ENCODE data around the gene CFAP161. TPM values are rescaled to one million over a fixed set of nuclear protein-coding genes. Genes with fewer than 3 reads are reported as not detected.

CFAP161 gene, protein sequence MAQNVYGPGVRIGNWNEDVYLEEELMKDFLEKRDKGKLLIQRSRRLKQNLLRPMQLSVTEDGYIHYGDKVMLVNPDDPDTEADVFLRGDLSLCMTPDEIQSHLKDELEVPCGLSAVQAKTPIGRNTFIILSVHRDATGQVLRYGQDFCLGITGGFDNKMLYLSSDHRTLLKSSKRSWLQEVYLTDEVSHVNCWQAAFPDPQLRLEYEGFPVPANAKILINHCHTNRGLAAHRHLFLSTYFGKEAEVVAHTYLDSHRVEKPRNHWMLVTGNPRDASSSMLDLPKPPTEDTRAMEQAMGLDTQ
- 0.36 and 0.59 TPM in 2 replicates for total RNA-seq (2014; rRNA removed; shearing (Covaris generic))

DNA sequence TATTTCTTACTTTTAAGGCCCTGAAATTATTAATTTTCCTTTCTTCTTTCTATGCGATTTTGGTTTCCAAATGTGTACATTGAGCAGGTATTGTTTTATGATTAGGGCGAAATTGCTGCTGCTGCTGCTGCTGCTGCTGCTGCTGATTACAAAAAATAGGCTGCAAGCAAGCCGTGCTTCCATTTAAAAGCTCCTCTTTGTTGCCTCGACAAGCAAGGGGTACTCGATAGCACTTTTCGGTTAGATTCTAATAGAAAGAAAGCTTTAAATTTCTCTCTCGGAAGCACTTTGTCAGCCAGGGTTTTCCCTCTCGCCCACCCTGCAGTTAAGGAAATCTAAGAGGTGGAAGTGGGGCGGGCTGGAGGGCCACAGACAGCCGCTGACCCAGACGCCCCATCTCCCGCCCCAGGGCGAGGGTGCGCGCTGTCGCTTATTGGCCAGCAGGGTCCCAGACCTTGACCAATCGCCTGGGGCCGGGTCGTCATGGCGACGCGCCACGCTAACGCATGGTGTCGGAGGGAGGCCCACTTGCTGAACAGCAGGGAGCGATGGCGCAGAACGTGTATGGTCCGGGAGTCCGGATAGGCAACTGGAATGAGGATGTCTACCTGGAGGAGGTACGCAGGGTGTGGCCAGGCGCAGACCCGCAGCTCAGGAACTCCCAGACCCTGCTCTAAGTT lies at the start of gene CFAP161:
CFAP161 (plus strand) TSS at position 489 of the 680 bp plus-strand sequence; CDS start at position 549, 60 bp downstream.
- peak; percentile 86 for DNase-seq (ENCODE audit: low read depth)

DNA sequence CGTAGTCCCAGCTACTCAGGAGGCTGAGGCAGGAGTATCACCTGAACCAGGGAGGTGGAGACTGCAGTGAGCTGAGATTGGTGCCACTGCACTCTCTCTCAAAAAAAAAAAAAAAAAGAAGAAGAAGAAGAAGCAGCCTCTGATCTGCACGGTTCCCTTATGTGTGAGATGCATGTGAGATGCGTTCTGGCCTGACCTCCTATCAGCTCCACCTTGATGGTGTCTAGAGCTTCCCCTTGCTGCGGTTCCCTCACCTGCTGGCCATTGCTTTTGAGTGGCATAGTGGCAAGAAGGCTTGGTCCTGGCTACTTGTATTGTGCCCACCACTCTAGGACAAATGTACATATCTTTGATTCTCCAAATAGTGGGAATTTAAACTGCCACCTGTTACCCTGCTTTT lies 49.4 kb upstream of the CFAP161 start:
- no peak for DNase-seq (ENCODE audit: low read depth)

DNA sequence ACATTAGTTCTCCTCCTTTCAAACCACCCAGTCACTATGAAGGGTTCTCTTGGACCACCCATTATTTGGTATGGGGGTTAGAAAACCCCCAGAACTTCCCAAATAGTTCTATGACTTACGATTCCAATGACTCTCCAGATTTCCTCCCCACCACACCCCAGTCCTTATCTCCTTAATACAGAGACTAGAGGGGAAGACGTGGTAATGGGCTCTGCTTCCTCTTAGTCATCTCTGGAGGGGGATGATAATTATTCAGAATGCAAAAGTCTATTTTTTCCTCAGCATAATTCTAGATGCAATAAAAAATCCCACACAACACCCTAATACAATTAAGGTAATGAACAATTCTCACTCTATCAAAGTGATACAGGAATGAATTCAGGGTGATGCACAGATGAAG lies 48.9 kb upstream of the CFAP161 start:
- DNase-seq (ENCODE audit: low read depth), result no peak

DNA sequence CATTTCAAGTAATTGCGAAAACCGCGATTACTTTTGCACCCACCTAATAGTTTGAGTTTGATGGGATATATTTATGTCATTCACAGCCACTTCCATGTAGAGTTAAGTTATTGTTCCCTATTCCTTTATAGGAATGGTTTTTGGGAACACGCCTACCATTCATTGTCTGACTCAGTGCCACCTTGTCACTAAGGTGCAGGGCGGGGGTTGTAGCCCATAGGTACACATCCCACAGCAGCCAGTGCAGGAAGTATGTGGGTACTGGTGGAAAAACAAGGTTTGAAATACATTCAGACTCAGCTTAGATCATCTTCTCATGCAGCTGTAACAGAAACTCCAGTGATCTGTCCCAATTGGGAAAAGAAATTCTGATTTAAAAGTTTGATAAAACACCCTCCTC lies 48.2 kb upstream of the CFAP161 start:
- DNase-seq (ENCODE audit: low read depth), result no peak

DNA sequence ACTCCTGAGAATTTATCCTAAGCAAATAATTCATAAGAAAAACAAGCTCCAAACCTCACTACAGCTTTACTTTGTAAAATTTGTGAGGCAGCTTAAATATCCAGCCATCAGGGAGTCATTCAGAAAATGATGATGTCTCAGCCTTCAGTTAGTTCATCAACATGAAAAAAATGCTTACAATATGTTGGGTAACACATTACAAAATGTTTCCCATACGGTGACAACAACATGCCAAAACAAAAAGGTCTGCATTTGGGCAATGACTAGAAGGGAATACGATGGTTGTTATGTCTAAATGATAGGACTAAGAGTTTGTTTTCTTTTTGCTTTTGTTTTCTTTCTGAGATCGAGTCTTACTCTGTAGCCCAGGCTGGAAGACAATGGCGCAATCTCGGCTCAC lies 47.0 kb upstream of the CFAP161 start:
- DNase-seq (ENCODE audit: low read depth), result no peak

DNA sequence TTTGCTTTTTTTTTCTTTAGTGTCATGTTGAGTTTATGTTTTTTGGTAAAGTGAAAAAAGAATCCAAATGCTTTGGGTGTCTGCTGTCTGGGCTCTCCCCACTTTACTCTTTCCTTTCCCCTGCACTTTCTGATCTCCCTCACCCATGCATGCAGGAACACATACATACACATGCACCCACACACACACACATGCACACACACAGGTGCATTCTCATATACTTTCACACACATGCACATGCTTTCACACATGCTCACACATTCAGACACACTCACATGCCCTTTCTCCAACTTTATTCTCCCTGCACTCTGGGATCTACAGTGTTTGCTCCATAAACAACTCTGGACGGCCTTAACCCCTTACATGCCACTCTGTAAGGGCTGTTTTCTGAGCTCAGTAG lies 46.4 kb upstream of the CFAP161 start:
- DNase-seq (ENCODE audit: low read depth), result no peak

DNA sequence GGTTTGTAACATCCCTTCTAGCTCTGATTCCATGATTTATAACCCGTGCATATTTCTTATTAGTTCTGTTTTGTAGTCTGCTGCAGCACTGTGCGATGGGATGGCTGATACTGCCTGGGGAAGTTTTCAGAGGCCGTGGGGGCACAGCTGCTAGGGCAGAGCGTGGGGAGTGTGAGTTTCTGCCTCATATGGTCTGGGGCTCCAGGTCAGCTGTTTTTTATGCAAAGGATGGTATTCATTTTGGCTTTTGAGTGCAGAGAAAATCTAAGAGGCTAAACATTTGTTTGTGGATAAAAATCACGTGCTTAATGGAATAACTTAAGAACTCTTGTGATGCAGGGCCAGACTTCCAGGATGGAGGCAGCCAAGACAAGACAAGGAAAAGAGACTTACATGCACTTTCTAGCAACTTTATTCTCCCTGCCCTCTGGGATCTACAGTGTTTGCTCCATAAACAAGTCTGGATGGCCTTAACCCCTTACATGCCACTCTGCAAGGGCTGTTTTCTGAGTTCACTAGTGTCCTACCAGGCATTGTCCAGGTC lies 45.5 kb upstream of the CFAP161 start:
- DNase-seq (ENCODE audit: low read depth), result no peak

DNA sequence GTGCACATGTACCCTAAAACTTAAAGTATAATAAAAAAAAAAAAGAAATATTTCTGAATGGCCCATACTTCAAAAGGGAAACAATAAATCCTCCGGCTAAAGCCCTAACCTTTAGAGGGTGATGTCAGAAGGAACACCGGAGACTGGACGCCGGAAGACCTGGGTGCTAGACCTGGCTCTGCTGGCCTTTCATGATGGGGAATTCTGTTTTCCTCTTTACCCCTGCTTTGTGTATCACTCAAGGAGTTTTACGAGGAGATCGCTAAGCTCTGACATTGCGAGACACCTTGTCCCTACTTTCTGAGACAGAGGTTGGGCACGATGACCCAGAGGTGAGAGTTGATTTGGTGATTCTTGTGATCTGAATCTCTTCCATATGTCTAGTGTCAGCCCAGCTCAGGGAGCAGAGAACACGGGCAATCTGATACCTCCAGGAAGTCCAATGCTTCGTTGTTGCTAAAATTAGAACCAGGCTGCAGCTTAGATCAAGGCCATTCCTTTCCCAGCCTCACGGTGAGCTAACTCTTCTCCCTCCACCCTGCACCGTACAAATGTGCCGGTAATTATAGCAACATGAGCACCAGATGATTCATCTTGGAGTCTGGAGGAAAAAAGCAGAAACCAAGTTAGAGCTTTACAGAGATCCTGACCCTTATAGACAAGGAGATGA lies 42.0 kb upstream of the CFAP161 start:
- peak; percentile 98 for DNase-seq (ENCODE audit: low read depth)

DNA sequence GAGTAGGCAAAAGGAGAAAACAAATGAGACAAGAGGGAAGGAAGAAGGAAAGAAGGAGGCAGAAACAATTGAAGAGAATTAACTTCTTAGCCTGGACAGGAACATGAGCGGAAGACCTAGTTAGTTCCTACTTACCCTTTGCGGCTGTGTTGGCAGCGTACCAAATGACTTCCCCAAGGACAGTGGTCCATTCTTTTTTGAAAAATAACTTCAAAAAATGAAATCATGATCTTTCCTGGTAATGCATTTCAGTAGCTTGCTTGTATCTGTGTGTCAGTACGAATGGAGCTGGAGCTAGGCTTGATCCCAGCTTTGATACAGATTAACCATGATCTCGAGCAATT lies 41.5 kb upstream of the CFAP161 start:
- no peak for DNase-seq (ENCODE audit: low read depth)

DNA sequence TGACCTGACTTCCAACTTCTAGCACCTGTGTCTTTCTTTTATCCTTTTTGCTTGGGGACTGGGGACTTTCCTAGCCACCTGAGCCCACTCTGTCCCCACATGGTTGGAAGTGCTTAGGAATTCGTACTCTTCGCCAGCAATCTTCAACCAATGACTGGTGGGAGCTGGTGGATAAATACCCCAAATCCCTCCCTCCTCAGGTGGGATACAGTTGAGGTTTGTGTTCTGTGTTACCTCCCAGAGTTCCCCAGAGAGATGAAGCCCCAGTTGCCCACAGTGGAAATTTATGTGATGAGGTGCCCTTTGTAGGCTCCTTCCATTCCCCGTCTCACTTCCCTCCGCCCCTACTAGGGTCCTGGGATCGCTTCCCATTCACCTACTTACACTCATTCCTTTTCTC lies 40.1 kb upstream of the CFAP161 start:
- DNase-seq (ENCODE audit: low read depth), result no peak

DNA sequence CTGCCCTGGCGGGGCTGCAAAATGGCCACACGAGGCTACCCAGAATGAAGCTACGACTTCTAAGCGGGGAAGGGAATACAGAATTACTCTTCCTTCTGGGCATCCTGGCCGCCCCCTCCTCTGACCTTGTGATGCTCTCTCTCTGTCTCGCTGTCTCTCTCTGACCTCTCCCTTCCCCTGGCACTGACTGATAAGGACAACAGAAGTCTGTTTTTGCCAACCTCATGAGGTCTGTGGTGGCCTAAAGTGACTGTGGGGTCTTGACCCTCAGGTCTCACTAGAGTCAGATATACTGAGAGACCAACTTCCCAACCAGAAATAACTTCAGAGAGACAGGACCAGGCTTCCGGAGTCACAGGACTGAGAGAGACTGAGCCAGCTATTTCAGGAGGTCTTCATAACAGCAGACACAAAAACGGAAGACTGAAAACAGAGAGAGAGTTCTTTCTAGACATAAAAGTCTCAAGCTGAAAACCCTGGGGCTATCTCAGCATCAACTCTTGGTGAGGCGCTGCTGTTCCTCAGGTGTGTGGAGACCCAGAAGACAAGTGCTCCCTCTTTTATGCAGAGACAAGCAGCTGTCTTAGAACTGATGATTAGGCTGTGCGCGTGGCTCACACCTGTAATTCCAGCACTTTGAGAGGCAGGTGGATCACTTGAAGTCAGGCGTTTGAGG lies 38.2 kb upstream of the CFAP161 start:
- no peak for DNase-seq (ENCODE audit: low read depth)

DNA sequence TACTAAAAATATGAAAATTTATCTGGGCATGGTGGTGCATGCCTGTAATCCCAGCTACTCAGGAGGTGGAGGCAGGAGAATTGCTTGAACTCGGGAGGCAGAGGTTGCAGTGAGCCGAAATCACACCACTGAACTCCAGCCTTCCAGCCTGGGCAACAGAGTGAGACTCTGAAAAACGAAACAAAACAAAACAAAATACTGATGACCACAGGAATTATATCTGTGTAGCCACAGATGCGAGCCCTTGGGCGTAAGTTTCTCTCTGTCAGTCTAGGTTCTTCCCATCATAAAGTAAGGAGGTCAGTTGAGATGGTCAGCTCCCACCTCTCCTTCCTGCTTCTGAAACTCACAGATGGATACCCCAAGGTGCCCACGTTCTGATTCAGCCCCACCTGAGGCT lies 37.7 kb upstream of the CFAP161 start:
- no peak for DNase-seq (ENCODE audit: low read depth)

DNA sequence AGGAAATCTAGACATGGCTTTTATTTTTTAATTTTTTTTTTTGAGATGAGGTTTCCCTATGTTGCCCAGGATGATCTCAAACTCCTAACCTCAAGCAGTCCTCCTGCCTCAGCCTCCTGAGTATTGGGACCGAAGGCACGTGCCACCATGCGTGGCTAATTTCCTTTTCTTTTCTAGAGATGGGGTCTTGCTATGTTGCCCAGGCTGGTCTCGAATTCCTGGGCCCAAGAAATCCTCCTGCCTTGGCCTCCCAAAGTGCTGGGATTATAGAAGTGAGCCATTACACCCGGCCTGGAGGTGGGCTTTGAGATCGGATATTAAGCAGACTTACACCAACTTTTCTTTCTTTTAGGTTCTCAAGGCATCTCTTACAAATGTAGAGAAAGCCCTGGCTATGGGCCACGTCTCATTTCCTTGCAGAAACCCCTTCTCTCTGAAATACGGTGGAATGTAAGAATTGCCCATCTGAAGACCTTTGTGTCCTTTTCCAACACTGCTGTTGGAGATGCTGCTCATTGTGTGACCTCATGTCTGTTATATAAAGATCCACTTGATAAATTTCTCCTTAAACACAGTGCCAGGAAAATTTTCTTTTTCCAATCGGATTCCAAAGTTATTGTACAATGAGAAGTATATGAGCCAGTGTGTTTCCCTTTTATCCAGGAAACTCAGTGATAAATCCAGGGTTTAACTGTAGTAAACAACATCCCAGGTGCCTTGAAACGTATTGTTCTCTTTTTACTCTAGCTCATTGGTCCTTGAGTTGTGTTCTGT lies 36.8 kb upstream of the CFAP161 start:
- no peak for DNase-seq (ENCODE audit: low read depth)

DNA sequence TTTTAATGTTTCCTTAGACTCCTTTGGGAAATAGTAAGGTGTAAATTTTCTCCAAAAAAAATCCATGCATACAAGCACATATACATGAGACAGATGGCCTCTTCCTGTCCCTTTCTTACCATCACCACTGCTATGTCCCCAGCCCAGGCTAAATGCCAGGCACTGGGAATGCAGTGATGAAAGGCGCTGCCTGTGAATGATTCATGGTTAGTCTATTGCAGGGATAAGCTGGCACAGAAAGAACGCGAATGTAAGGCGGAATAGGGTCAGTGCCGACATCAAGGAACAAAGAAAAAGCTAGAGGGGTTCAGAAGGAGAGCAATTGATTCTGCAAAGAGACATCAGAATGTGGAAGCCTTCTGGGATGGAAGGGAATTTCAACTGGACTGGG lies 36.2 kb upstream of the CFAP161 start:
- peak; percentile 66 for DNase-seq (ENCODE audit: low read depth)

DNA sequence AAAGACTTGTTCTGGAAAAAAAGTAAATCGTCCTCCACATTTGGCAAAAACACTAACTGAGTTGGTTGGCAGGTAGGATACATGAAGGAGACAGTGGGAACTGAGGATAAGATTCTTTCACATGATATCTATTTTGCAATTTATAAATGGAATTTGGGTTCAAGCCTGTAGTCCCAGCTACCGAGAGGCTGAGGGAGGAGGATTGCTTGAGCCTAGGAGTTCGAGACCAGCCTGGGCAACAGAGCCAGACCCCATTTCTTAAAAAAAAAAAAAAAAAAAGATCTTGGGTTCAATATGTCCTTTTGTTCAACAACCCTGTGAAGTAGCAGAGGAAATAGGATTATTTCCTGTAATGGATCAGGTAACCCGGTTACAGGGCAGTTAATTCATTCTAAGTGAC lies 35.7 kb upstream of the CFAP161 start:
- no peak for DNase-seq (ENCODE audit: low read depth)

DNA sequence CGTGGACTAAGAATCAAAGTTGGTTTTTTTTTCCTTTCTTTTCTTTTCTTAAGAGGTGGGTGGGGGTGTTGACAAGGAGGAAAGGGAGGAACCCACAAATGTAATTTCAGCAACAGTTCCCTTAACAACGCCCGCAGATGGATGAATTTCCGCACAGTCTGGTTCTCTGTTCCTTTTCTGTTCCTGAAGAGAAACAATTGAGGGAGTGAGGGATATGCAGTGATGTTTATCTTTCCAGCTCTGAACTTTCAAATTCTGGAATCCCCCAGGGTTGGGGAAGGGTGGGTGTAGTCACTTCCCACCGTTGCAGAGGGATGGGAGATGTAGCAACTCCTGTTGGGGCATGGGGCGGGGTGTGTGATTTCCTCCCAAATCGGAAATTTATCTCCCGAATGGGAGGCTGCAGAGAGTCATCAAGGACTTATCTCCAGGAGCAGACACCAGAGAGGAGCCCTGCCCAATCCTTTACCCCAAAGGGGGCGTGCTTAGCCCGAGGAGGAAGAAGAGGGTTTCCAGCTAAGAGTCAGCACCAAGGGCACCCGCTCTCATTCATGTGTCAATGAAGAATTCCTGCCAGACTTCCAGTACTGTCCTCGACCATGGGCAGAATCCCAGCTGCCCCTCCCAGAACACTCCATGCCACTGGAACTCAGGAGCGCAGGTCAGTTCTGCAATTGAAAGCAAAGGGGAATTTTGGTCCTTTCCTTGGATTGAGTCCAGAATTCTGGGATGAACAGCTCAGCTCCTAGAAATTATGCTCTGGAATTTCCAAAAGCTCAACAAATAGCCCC lies 35.0 kb upstream of the CFAP161 start:
- DNase-seq (ENCODE audit: low read depth), result peak; percentile 47

DNA sequence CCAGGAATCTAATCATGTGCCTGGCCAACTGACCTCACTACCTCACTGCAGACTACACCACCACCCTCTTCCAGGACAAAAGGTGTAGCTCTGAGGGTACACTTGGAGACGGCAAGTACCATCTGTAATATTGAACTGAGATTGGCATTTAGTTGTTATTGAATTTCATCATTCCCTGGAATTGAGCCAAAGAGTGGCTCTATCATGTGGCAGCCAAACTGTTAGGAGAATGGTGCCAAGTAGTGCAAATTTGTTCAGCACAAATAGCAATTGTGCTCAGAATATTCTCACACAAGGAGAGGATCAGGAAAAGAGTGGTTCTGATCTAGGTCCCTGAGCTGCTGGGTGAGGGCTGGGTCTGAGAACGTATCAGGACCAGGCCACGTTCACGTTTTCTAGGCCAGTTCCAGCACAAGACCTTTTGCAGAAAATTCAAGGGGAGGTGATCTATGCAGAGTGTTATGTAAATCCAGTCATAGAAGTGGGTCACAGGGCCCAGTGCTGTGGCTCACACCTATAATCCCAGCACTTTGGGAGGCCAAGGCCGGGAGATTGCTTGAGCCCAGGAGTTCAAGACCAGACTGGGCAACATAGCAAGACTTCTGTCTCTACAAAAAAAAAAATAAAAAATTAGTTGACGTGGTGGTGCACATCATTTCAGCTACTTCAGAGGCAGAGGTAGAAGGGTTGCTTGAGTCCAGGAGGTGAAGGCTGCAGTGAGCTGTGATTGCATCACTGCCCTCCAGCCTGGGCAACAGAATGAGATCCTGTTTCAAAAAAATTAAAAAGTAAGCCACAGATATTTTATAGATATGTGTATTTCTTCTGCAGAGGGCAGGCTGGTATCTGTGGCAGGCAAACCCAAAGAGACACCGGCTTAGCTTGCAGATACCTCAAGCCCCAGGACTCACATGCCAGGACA lies 31.9 kb upstream of the CFAP161 start:
- DNase-seq (ENCODE audit: low read depth), result no peak

DNA sequence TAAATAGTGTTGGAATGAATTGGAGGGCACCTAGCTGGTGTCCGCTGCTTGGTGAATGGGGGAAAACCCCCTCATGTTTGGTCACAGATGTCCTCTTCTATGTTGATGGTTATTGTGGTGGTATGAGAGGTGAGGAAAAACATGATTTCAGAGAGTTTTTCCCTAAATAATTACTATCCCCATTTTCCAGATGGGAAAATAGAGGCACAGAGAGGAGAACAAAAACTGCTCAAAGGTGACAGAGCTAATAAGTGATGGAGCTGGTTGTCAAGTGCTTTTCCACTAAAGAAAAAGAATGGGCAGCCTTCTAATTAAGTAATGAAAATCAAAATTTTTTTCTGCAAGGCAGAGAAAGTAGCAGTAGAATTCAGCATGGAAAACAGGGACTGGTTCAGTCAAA lies 30.2 kb upstream of the CFAP161 start:
- no peak for DNase-seq (ENCODE audit: low read depth)

DNA sequence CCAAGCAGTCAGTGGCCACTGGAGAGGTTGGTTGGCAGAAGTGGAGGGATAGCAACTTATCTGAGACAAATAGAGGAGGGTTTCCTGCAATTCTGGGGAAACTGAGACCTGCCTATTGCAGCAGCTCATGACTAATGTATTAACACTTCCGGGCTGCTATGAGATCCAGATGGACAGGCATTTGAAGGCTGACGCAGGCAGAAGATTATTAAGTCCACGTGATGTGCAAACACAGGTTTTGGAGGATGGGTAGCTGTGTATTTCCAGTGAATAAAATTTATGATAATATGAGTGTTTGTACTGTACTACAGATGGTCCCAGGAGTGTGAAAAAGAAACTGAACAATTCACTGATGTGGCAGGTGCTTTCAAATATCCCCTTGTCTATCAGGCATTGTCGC lies 28.5 kb upstream of the CFAP161 start:
- peak; percentile 26 for DNase-seq (ENCODE audit: low read depth)

DNA sequence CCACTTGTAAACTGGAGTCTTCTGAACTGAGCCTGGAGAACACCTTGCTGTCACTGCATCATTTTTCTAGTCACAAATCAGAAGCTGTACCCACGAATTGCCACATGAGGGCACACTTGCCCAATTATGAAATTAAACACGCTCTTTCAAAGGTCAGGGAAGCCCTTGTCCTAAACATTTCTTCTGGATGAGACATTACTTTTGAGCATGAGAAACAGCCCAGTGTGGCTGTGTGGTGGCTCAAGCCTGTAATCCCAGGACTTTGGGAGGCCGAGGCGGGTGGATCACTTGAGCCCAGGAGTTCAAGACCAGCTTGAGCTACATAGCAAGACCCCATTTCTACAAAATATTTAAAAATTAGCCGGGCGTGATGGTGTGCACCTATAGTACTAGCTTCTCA lies 27.5 kb upstream of the CFAP161 start:
- DNase-seq (ENCODE audit: low read depth), result peak; percentile 82

All from RPMI7951 (cell line).